OCI-LY1 (cell line): Measurements from ENCODE around the gene SUN2.

Source experiments
- CTCF ChIP-seq: fragments of 200-600 bp; sonication (generic), shearing (Covaris generic); IDR thresholded peaks from 2 replicates; pipeline ENCODE4 v1.5.1; 2017; ENCODE audit warnings: mild to moderate bottlenecking, antibody characterized with exemption, low read length, moderate library complexity, mixed read lengths
- EZH2 ChIP-seq: fragments of 200-600 bp; sonication (generic), shearing (Covaris generic); IDR thresholded peaks from 2 replicates; pipeline ENCODE4 v1.8.0; 2017; ENCODE audit warnings: borderline replicate concordance, mixed run types, mild to moderate bottlenecking, antibody characterized with exemption, low read length, moderate library complexity, mixed read lengths

- no peak for TF ChIP-seq EZH2
- TF ChIP-seq CTCF: no peak
Measured at GRCh38 chr22:38777087-38777671, 21.4 kb upstream of the SUN2 start.
